ENCODE results near the gene APOA4.

DNA sequence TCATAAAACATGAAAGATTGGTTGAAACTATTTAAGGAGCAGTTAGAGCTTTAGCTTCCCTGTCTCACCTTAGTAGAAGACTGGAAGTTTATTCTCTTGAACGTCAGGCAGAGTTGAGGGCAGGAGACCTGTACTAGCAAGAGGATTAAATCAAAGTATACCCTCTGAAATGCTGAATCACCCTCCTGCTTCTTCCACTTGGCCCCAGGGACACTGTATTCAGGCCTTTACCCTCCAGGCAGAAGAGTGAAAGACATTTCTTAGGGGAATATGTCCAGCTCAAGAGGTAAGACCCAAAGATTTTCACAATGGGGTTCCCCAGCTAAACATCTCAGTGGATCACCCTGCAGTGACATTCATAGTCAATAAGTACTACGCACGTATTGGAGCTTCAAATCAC is 11.9 kb downstream of the APOA4 start:
- TF ChIP-seq, protein P1, sequence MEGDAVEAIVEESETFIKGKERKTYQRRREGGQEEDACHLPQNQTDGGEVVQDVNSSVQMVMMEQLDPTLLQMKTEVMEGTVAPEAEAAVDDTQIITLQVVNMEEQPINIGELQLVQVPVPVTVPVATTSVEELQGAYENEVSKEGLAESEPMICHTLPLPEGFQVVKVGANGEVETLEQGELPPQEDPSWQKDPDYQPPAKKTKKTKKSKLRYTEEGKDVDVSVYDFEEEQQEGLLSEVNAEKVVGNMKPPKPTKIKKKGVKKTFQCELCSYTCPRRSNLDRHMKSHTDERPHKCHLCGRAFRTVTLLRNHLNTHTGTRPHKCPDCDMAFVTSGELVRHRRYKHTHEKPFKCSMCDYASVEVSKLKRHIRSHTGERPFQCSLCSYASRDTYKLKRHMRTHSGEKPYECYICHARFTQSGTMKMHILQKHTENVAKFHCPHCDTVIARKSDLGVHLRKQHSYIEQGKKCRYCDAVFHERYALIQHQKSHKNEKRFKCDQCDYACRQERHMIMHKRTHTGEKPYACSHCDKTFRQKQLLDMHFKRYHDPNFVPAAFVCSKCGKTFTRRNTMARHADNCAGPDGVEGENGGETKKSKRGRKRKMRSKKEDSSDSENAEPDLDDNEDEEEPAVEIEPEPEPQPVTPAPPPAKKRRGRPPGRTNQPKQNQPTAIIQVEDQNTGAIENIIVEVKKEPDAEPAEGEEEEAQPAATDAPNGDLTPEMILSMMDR (IDR thresholded peaks at IDR 0.05): no peak
- no peak for TF ChIP-seq EZH2 (IDR thresholded peaks at IDR 0.05)
